Fibroblast of skin of right biceps (primary cell): ENCODE results near the gene ATXN1.
A peak's percentile ranks its signal among the peaks of the same experiment; 100 is the strongest.

Source experiments
- DNase-seq: peaks from one replicate; pipeline ENCODE4 v3.0.0-alpha.2; 2013

Gene ATXN1

DNA sequence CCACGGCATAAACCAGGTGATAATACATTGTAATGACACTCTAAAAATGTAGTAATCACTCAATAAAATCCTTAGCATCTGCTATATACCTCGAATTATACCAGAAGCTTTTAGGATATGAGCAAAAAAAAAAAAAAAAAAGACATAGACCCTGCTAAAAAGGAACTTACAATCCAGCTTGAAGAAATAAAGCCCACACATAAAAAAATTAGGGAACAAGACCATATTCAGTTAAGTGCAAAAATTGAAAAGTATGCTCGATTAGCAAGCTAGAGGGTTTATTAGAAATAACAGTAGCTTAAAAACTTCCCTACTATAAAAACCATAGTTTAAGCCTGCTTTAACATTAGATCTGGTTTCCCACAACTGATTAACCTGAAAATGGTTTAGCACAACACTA, 387.2 kb downstream of the ATXN1 start:
- DNase-seq: no peak

- no peak for DNase-seq
These were observed 389.1 kb downstream of the ATXN1 start for GRCh38 chr6:16372029-16372776.

- no peak for DNase-seq
These were observed 389.9 kb downstream of the ATXN1 start for GRCh38 chr6:16371401-16371800.

DNA sequence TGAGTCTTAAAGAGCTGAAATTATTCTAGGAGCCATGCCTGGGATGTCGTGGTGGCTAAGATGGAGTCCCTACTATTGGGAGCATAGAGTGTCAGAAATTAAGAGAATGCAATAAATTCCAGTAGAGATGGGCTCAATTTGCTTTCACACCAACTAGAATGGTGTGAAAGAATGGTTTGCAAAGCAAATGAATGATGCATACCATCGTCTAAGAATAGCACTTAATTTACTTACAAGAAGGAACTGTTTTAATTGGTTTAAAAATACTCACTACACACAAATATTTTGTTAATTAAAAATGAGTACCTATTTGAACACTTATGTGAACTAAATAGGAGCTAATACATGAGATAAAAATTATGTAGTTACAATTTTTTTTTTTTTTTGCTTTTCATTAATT, 390.3 kb downstream of the ATXN1 start:
- DNase-seq: no peak

DNA sequence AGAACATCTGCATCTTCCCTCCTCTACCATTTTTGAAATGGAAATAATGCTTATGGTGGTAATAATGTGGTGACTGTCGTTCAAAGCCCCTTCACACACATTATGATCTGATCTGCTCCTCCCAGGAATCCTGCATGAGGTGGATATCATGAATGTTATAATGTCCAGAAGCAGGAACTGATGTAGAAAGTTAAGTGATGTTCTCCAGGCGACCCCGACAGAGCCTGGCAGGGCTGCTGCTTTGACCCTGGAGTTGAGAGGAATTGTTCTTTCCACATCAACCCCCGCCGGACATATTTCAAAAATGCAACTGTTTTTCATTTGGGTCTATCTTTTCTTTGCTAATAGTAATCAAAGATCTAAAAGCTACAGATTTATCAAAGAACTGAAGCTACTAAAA, 391.3 kb downstream of the ATXN1 start:
- no peak for DNase-seq

DNA sequence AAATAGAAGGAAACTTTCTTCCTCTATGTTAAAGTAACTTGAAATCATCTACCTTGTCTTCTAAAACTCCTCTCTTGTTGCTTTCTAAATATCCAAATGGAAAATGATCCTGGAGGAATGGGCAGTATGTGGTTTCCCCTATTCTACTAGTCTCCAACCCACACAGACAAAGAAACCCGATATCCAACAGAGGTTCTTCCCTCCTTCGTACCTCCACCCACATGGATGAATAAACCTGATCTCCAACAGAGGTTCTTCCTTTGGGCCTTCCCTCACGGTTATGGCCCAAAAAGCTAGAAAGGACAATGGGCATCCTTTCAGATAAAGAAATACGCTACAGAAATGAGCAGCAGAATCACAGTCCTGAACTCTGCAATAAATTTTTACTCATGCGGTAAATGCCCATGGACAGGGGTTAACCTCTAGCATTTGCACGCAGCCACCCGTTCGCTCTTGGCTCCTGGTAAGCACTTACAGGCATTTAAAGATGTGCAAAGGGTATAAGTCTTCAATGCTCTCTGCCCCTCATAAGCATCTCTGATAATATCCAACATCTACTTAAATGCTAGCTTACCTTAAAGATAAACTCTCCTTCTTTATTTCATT, 392.0 kb downstream of the ATXN1 start:
- DNase-seq: no peak

- DNase-seq: no peak
These were observed 393.7 kb downstream of the ATXN1 start for GRCh38 chr6:16367571-16367970.

DNA sequence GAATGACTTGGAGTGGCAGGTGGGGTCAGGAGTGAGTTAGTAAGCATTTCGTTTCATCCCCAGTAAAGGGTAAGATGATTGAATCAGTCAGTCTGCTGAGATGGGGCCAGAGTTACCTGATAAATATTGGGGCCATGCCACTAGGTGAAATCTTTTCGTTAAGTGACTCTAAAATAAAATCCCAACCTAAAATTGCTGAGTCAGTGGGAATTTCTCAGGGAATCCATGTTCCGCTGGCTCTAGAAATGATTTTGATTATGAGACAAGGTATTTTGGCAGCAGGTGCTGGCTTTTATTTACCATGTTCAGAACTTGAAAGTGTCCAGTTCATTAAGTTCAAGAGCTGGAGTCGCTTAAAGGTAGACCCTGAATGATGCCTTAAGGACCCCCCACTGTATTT, 397.5 kb downstream of the ATXN1 start:
- no peak for DNase-seq

DNA sequence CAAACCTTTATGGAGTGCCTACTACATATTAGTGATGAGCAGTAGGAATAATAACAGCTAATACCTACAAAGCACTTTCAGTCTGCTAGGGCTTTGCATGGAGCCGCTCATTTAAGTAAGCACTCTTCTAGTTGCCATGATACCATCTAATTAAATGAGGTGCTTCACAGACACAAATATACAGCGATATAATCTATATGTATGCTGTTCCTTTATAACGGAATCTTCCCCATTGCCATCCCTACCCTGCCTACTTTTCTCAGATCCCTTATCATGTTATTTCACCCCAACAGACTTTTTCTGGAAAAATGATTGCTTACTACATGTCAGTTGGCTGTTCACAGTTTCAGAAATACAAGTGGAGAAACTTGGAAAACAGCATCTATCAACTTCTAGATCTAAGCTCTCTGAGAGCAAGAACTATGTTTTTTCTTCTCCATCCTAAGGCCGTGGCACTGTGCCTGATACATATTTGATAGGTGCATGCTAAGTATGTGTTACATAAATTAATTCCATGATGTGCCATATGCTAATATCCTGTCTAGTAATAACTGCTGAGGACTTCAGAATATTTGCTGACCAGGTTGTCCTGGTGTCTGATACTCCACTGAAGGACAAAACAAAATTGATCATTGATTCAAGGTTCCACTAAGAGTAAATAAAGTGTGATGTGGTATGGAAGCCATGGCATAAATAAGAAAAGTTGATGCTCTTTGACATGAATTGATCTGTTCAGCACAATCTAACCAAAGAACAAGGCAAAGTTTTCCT, 398.3 kb downstream of the ATXN1 start:
- DNase-seq: no peak

DNA sequence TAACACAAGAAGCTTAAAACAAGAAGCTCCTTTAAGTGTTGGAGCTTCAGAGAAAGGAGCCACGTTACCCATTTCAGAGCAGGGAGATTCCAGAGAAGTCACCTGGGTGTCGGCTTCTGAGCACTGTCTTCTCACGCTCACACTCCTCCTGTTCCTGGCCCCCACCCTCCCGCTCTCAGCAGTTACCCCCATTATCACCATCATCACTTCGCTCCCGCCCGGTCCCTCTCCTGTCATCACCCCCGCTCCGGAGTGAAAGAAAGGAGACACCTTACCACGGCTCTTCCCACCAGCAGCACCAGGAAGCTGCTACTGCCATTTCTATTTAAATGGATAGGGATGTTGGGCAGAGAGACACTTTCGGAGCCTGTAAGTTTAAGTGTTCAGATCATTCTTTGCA, 399.0 kb downstream of the ATXN1 start:
- no peak for DNase-seq

GRCh38 chr6:16361861-16362260, 399.4 kb downstream of the ATXN1 start:
- no peak for DNase-seq

DNA sequence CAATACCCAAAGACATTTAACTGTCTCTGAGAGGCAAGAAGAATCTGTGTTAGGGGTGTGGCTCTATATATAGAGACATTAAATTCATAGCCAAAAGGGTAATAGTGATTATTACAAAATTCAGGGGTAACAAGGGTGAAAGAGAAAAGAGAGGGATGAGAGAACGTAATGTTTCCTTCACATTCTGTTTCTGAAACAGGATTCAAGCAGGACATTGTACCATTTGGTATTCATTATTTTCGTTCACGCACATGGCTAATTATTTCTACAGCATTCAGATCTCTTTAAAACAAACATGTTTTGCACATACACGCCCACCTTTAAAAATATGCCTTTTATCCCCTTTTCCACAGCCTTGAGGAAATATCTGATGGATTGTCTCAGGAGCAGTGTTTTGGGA, 400.1 kb downstream of the ATXN1 start:
- no peak for DNase-seq

- no peak for DNase-seq
These were observed 400.9 kb downstream of the ATXN1 start for GRCh38 chr6:16360365-16360764.

GRCh38 chr6:16359563-16359962, 401.7 kb downstream of the ATXN1 start:
- DNase-seq: no peak

DNA sequence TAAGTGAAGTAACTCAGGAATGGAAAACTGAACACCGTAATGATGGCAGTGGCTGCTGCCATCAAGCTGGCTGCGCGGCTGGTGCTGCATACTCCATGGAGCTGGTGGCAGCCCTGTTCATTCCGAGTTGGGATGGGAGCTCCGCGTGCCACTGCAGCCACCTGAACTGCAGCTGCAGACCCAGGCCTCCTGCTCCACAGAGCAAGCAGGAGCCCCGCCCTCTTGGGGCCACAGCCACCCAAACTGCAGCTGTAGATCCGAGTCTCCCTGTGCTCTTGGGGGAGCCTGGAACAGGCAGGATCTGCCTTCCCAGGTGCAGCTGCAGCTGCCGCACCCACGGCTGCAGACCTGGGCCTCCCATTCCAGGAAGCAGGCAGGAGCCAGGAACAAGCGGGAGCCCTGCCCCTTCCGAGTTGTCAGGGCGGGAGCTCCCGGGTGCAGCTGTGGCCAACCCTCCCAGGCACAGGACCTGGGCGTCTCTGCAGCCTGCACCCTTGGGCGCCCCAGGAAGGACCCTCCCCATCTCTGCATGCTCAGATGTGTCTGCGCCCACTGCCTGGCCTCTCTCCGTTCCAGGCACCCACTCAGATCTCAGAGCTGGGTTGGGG, 402.6 kb downstream of the ATXN1 start:
- DNase-seq: no peak

DNA sequence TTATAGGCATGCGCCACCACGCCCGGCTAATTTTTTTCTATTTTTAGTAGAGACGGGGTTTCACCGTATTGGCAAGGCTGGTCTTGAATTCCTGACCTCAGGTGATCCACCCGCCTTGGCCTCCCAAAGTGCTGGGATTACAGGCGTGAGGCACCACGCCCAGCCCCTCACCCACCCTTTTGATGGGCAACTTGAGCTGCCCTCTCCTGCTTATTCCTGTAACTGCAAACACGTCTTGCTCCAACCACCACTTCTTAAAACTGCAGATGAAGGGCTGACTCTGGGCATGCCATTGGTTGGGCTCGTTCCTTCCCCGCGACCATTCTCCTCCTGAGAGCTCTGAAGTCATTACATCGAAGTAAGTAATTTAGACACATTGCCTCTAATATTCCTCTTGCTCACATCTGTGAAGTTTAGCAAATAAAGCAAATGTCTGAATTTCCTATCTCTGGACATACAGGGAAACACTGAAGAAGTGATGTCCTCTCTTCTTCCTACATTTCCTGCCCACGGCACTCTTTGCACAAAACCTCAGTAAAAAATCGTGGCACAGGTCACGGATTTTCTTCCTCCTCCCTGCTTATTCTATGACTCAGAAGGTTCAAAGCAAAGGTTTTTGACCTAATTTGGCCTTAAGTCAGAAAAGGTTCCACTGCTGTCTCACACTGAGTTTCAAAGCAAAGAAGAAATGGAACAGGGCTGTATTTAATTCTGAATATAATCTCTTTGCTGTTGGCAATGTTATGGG, 405.4 kb downstream of the ATXN1 start:
- DNase-seq: peak; percentile 42

GRCh38 chr6:16355238-16355637, 406.0 kb downstream of the ATXN1 start:
- no peak for DNase-seq

- DNase-seq: no peak
These were observed 406.6 kb downstream of the ATXN1 start for GRCh38 chr6:16354692-16355091.

- DNase-seq: no peak
These were observed 408.3 kb downstream of the ATXN1 start for GRCh38 chr6:16352821-16353438.

GRCh38 chr6:16352258-16352635, 409.0 kb downstream of the ATXN1 start:
- peak; percentile 77 for DNase-seq

GRCh38 chr6:16349544-16349943, 411.7 kb downstream of the ATXN1 start:
- no peak for DNase-seq

- no peak for DNase-seq
These were observed 414.4 kb downstream of the ATXN1 start for GRCh38 chr6:16346831-16347230.
